Measurements from ENCODE around the gene KCNK7.
"Not testable (repeated sequence)": the region's sequence is repeated elsewhere in the genome, so short reads cannot be mapped to it uniquely, and the experiment has no call there.

KCNK7 gene

GRCh38 chr11:65640483-65641296, 45.1 kb upstream of the KCNK7 start:
- peaks cover 5 to 70% (median 63%) of the 10 kb centered on the region in 4 experiments for H3K4me1 ChIP-seq (ENCODE audit: control extremely low read depth in 1 of 4, control insufficient read depth in 4 of 4, insufficient read depth in 4 of 4, low read length in 3 of 4)
- no peaks in the 10 kb centered on the region for H3K27me3 ChIP-seq (replicated peaks in 2 of 5; ENCODE audit: control insufficient read depth in 4 of 5, insufficient read depth in 5 of 5, low read length in 4 of 5)
- peak overlapping the region; percentile 68 to 84 for H3K27ac ChIP-seq (ENCODE audit: insufficient read depth in 1 of 2, low read depth in 1 of 2, low read length in 2 of 2, poor library complexity in 1 of 2, severe bottlenecking in 2 of 2)
- ChIA-PET POLR2A (interaction anchor here (0.8 to 3.8 kb wide), 5 partner anchors 10 to 22 kb away, joined by 3 to 43 read pairs (median 6); partner anchors contain the start of gene RELA), CTCF (interaction anchor here (0.9 to 6.5 kb wide), 6 partner anchors 11 to 240 kb away, joined by 3 to 56 read pairs (median 12); partner anchors contain the start of gene MAP3K11)
- H3K9me3 ChIP-seq (ENCODE audit: control extremely low read depth in 1 of 5, control insufficient read depth in 4 of 5, insufficient read depth in 2 of 5, low read depth in 1 of 5, low read length in 4 of 5), result no peaks in the 10 kb centered on the region
- 1% methylated on average over 35 of the region's 35 CpGs for WGBS (ENCODE audit: insufficient coverage)
- H3K36me3 ChIP-seq (ENCODE audit: control insufficient read depth in 4 of 4, insufficient read depth in 4 of 4, low read length in 3 of 4), result peaks cover 0 to 47% (median 30%) of the 10 kb centered on the region in 4 experiments
- peak; percentile 82 to 98 (median 97) for DNase-seq
- peak overlapping the region; percentile 27 to 78 (median 62) for H3K4me3 ChIP-seq (ENCODE audit: control insufficient read depth in 1 of 7, extremely low read depth in 1 of 7, insufficient read depth in 4 of 7, low read depth in 2 of 7, low read length in 6 of 7)

DNA sequence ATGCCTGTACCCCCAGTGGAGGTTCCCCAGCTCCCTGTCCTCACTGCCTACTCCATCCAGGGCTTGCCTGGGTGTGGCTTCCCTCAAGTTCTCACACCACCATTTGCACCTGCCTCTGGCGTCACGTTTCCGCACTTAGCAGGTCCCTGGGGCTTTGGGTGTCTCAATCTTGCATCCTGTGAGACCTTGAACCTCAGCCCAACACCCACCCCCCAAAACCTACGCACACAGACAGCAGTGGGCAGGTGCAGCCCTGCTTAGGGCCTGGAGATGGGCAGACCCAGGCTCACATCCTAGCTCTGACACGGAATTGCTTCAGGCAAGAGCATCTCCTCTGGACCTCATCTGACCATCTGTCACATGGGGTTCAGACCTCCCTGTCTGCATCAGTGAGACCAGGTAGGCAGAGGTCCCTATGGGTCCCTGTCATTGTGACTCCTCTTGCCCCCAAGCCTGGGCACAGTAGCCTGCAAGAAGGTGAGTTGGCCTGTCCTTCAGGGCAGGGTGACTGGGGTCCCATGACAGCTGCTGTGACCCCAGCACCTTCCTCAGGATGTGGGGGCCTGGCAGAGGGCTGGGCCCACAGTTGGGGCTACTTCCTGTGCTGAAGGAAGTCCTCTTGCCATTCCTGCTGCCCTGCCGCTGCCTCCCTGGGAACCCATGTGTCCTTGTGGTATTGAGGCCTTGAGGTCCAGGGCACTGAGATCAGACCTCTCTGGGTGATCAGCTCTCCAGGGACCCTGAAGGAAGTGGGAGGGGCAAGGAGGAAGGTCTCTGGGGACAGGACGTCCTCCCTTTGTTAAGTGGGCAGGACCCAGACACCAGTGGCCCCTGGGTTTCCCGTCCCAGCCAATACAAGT, 44.3 kb upstream of the KCNK7 start:
- POLR2A ChIA-PET, result interaction anchor here (0.5 to 3.8 kb wide), 5 partner anchors 9 to 129 kb away, joined by 3 to 43 read pairs (median 6); partner anchors contain the start of gene RELA
- H3K9me3 ChIP-seq (ENCODE audit: control extremely low read depth in 1 of 5, control insufficient read depth in 4 of 5, insufficient read depth in 2 of 5, low read depth in 1 of 5, low read length in 4 of 5), result no peaks in the 10 kb centered on the region
- H3K4me1 ChIP-seq (ENCODE audit: control extremely low read depth in 1 of 4, control insufficient read depth in 4 of 4, insufficient read depth in 4 of 4, low read length in 3 of 4), result peaks cover 5 to 73% (median 64%) of the 10 kb centered on the region in 4 experiments
- H3K27me3 ChIP-seq (replicated peaks in 2 of 5; ENCODE audit: control insufficient read depth in 4 of 5, insufficient read depth in 5 of 5, low read length in 4 of 5), result no peaks in the 10 kb centered on the region
- peak overlapping the region; percentile 68 to 84 for H3K27ac ChIP-seq (ENCODE audit: insufficient read depth in 1 of 2, low read depth in 1 of 2, low read length in 2 of 2, poor library complexity in 1 of 2, severe bottlenecking in 2 of 2)
- 50% methylated on average over 5 of the region's 8 CpGs for WGBS (ENCODE audit: insufficient coverage)
- H3K36me3 ChIP-seq (ENCODE audit: control insufficient read depth in 4 of 4, insufficient read depth in 4 of 4, low read length in 3 of 4), result peaks cover 0 to 47% (median 29%) of the 10 kb centered on the region in 4 experiments
- DNase-seq, result peak; percentile 47 to 72 (median 59)
- CTCF ChIA-PET, result interaction anchor here (1.0 to 6.5 kb wide), 6 partner anchors 12 to 241 kb away, joined by 4 to 56 read pairs (median 12); partner anchors contain the start of gene MAP3K11
- peak overlapping the region in 6 of 7 experiments; percentile 58 to 78 (median 62) for H3K4me3 ChIP-seq (ENCODE audit: control insufficient read depth in 1 of 7, extremely low read depth in 1 of 7, insufficient read depth in 4 of 7, low read depth in 2 of 7, low read length in 6 of 7)

- ChIA-PET CTCF (interaction anchor here (1.0 to 6.5 kb wide), 5 partner anchors 13 to 383 kb away, joined by 3 to 56 read pairs (median 6); partner anchors contain the start of gene MAP3K11), POLR2A (interaction anchor here (0.6 to 2.0 kb wide), 5 partner anchors 8 to 212 kb away, joined by 3 to 18 read pairs (median 7); no protein-coding TSS in a partner anchor)
- H3K9me3 ChIP-seq (ENCODE audit: control extremely low read depth in 1 of 5, control insufficient read depth in 4 of 5, insufficient read depth in 2 of 5, low read depth in 1 of 5, low read length in 4 of 5); DNase-seq; H3K27me3 ChIP-seq (replicated peaks in 2 of 5; ENCODE audit: control insufficient read depth in 4 of 5, insufficient read depth in 5 of 5, low read length in 4 of 5): not testable (repeated sequence)
- WGBS (ENCODE audit: insufficient coverage), result 75% methylated on average over 7 of the region's 9 CpGs
- Histone ChIP-seq H3K4me3 (ENCODE audit: control insufficient read depth in 1 of 7, extremely low read depth in 1 of 7, insufficient read depth in 4 of 7, low read depth in 2 of 7, low read length in 6 of 7) (peak overlapping the region in 5 of 7 experiments; percentile 76 to 84 (median 80)), H3K36me3 (ENCODE audit: control insufficient read depth in 4 of 4, insufficient read depth in 4 of 4, low read length in 3 of 4) (peaks cover 0 to 47% (median 29%) of the 10 kb centered on the region in 4 experiments), H3K27ac (ENCODE audit: insufficient read depth in 1 of 2, low read depth in 1 of 2, low read length in 2 of 2, poor library complexity in 1 of 2, severe bottlenecking in 2 of 2) (peak overlapping the region in 1 of 2 experiments; percentile 84), H3K4me1 (ENCODE audit: control extremely low read depth in 1 of 4, control insufficient read depth in 4 of 4, insufficient read depth in 4 of 4, low read length in 3 of 4) (peaks cover 5 to 79% (median 68%) of the 10 kb centered on the region in 4 experiments)
Measured at GRCh38 chr11:65639228-65639597, 43.6 kb upstream of the KCNK7 start.

- peak in 2 of 3 donors; percentile 63 to 67 for DNase-seq
- Histone ChIP-seq H3K36me3 (ENCODE audit: control insufficient read depth in 4 of 4, insufficient read depth in 4 of 4, low read length in 3 of 4) (peaks cover 0 to 49% (median 23%) of the 10 kb centered on the region in 4 experiments), H3K4me1 (ENCODE audit: control extremely low read depth in 1 of 4, control insufficient read depth in 4 of 4, insufficient read depth in 4 of 4, low read length in 3 of 4) (peaks cover 5 to 82% (median 70%) of the 10 kb centered on the region in 4 experiments), H3K4me3 (ENCODE audit: control insufficient read depth in 1 of 7, extremely low read depth in 1 of 7, insufficient read depth in 4 of 7, low read depth in 2 of 7, low read length in 6 of 7) (peak within 1 kb of the TSS; percentile 60 to 84 (median 79)), H3K9me3 (ENCODE audit: control extremely low read depth in 1 of 5, control insufficient read depth in 4 of 5, insufficient read depth in 2 of 5, low read depth in 1 of 5, low read length in 4 of 5) (no peaks in the 10 kb centered on the region), H3K27me3 (replicated peaks in 2 of 5; ENCODE audit: control insufficient read depth in 4 of 5, insufficient read depth in 5 of 5, low read length in 4 of 5) (no peaks in the 10 kb centered on the region), H3K27ac (ENCODE audit: insufficient read depth in 1 of 2, low read depth in 1 of 2, low read length in 2 of 2, poor library complexity in 1 of 2, severe bottlenecking in 2 of 2) (peak within 1 kb of the TSS; percentile 33 to 84)
- CTCF ChIA-PET, result interaction anchor here (1.1 to 6.5 kb wide), 7 partner anchors 12 to 384 kb away, joined by 3 to 56 read pairs (median 3); partner anchors contain the start of gene KAT5
- POLR2A ChIA-PET, result interaction anchor here (1.7 to 2.0 kb wide), 3 partner anchors 15 to 25 kb away, joined by 7 to 18 read pairs (median 11); partner anchors contain the start of gene RELA
- WGBS (ENCODE audit: insufficient coverage), result 5% methylated on average over 37 of the region's 46 CpGs
Measured at GRCh38 chr11:65637794-65638419, 42.3 kb upstream of the KCNK7 start, which contains the start of gene SIPA1. SIPA1 (plus strand) TSS chr11:65638101; CDS start chr11:65640922, 2,821 bp downstream.

GRCh38 chr11:65637032-65637557, 41.5 kb upstream of the KCNK7 start:
- Histone ChIP-seq H3K4me3 (ENCODE audit: control insufficient read depth in 1 of 7, extremely low read depth in 1 of 7, insufficient read depth in 4 of 7, low read depth in 2 of 7, low read length in 6 of 7) (peak overlapping the region in 2 of 7 experiments; percentile 83 to 84), H3K4me1 (ENCODE audit: control extremely low read depth in 1 of 4, control insufficient read depth in 4 of 4, insufficient read depth in 4 of 4, low read length in 3 of 4) (peaks cover 5 to 77% (median 64%) of the 10 kb centered on the region in 4 experiments), H3K36me3 (ENCODE audit: control insufficient read depth in 4 of 4, insufficient read depth in 4 of 4, low read length in 3 of 4) (peaks cover 0 to 47% (median 20%) of the 10 kb centered on the region in 4 experiments), H3K27ac (ENCODE audit: insufficient read depth in 1 of 2, low read depth in 1 of 2, low read length in 2 of 2, poor library complexity in 1 of 2, severe bottlenecking in 2 of 2) (no peak overlapping the region), H3K9me3 (ENCODE audit: control extremely low read depth in 1 of 5, control insufficient read depth in 4 of 5, insufficient read depth in 2 of 5, low read depth in 1 of 5, low read length in 4 of 5) (no peaks in the 10 kb centered on the region), H3K27me3 (replicated peaks in 2 of 5; ENCODE audit: control insufficient read depth in 4 of 5, insufficient read depth in 5 of 5, low read length in 4 of 5) (no peaks in the 10 kb centered on the region)
- POLR2A ChIA-PET, result interaction anchor here (0.8 to 2.0 kb wide), 4 partner anchors 16 to 75 kb away, joined by 4 to 18 read pairs (median 9); partner anchors contain the start of genes KAT5 and RELA
- CTCF ChIA-PET, result interaction anchor here (1.1 to 6.5 kb wide), 4 partner anchors 11 to 75 kb away, joined by 3 to 56 read pairs (median 30); partner anchors contain the start of gene KAT5
- 100% methylated on average over 2 of the region's 3 CpGs for WGBS (ENCODE audit: insufficient coverage)
- no peak for DNase-seq
